HG02588 (cell line): Measurements from ENCODE around the gene CD7.
"Not testable (repeated sequence)": the region's sequence is repeated elsewhere in the genome, so short reads cannot be mapped to it uniquely, and the experiment has no call there.

ENCODE experiments used
- ATAC-seq: cut with Tn5 transposase; IDR thresholded peaks from one replicate; pipeline ENCODE4 v1.9.1; 2021; ENCODE audit warnings: mild to moderate bottlenecking, moderate library complexity; ENCODE audit not compliant: unreplicated experiment

CD7 gene

GRCh38 chr17:82347994-82348393 lies 30.6 kb upstream of the CD7 start:
- ATAC-seq: not testable (repeated sequence)

- no peak for ATAC-seq
These were observed 29.2 kb upstream of the CD7 start for GRCh38 chr17:82346342-82347300.

- ATAC-seq: no peak
These were observed 28.0 kb upstream of the CD7 start for GRCh38 chr17:82345151-82345976.

GRCh38 chr17:82344175-82344907 lies 26.9 kb upstream of the CD7 start:
- no peak for ATAC-seq

GRCh38 chr17:82343560-82343959 lies 26.2 kb upstream of the CD7 start:
- no peak for ATAC-seq

GRCh38 chr17:82342361-82343079 lies 25.1 kb upstream of the CD7 start:
- no peak for ATAC-seq

GRCh38 chr17:82339634-82340580 lies 22.5 kb upstream of the CD7 start:
- ATAC-seq: no peak

GRCh38 chr17:82338858-82339633 lies 21.6 kb upstream of the CD7 start:
- ATAC-seq: no peak

- no peak for ATAC-seq
These were observed 17.4 kb upstream of the CD7 start for GRCh38 chr17:82334622-82335394.

- no peak for ATAC-seq
These were observed 16.8 kb upstream of the CD7 start for GRCh38 chr17:82334204-82334621.

GRCh38 chr17:82333279-82334171 lies 16.1 kb upstream of the CD7 start, which contains the start of gene SECTM1:
TSS of gene SECTM1 (minus strand) at chr17:82333766. CDS start at chr17:82327240, 6,526 bp downstream.
- no peak for ATAC-seq

- no peak for ATAC-seq
These were observed 15.4 kb upstream of the CD7 start for GRCh38 chr17:82332669-82333278.

GRCh38 chr17:82331345-82331939 lies 14.0 kb upstream of the CD7 start:
- ATAC-seq: no peak

- no peak for ATAC-seq
These were observed 13.2 kb upstream of the CD7 start for GRCh38 chr17:82330322-82331239.
